Measurements from ENCODE around the gene TNIP1. TPM values are rescaled to one million over a fixed set of nuclear protein-coding genes. Genes with fewer than 3 reads are reported as not detected.

Gene TNIP1
- total RNA-seq, 2 donors from 2014 or later: 51.3 to 52.2 TPM

DNA sequence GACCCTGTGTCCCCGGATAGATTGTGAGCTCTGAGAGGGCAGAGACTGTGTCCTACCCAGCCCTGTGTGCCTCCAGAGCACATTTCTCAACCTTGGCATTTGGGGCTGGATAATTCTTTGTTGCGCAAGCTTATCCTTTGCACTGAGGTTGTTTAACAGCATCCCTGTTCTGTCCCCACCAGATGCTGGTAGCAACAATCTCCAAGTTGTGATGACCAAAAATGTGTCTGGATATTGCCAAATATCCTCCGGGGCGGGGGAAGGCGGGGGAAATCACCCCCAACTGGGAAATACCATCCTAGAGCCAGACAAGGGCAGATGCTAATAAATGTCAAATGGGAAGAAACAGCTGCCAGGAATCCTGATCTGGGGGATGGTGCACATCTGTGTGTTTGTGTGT, 24.0 kb upstream of the TNIP1 start:
- WGBS, 2 experiments (ENCODE audit: insufficient coverage in 1 of 2, insufficient read length in 1 of 2): 97 to 100% methylated on average over 2 to 5 of the region's 5 CpGs
- no peak overlapping the region for H3K27ac ChIP-seq (ENCODE audit: low read depth, low read length)
- Mint-ChIP-seq H3K4me3 (no peak overlapping the region), H3K27ac (no peak overlapping the region), H3K4me1 (peaks cover 18% of the 10 kb centered on the region), H3K9me3 (no peaks in the 10 kb centered on the region), H3K36me3 (ENCODE audit: low read depth) (peaks cover 78% of the 10 kb centered on the region), H3K27me3 (ENCODE audit: insufficient read depth) (no peaks in the 10 kb centered on the region)
- H3K9me3 ChIP-seq (ENCODE audit: control insufficient read depth, low read length): no peaks in the 10 kb centered on the region
- H3K36me3 ChIP-seq (ENCODE audit: control insufficient read depth, insufficient read depth, low read length): peaks cover 98% of the 10 kb centered on the region
- H3K9ac ChIP-seq (ENCODE audit: extremely low read depth, low read length, poor library complexity, severe bottlenecking): no peak overlapping the region
- H3K4me1 ChIP-seq (ENCODE audit: control insufficient read depth, insufficient read depth, low read length): peaks cover 3% of the 10 kb centered on the region
- TF ChIP-seq, protein P1, sequence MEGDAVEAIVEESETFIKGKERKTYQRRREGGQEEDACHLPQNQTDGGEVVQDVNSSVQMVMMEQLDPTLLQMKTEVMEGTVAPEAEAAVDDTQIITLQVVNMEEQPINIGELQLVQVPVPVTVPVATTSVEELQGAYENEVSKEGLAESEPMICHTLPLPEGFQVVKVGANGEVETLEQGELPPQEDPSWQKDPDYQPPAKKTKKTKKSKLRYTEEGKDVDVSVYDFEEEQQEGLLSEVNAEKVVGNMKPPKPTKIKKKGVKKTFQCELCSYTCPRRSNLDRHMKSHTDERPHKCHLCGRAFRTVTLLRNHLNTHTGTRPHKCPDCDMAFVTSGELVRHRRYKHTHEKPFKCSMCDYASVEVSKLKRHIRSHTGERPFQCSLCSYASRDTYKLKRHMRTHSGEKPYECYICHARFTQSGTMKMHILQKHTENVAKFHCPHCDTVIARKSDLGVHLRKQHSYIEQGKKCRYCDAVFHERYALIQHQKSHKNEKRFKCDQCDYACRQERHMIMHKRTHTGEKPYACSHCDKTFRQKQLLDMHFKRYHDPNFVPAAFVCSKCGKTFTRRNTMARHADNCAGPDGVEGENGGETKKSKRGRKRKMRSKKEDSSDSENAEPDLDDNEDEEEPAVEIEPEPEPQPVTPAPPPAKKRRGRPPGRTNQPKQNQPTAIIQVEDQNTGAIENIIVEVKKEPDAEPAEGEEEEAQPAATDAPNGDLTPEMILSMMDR (conservative IDR thresholded peaks at IDR 0.05): no peak
- H3K4me3 ChIP-seq (ENCODE audit: low read length): no peak overlapping the region
- no peak for DNase-seq
- no peaks in the 10 kb centered on the region for H3K27me3 ChIP-seq (ENCODE audit: control insufficient read depth, insufficient read depth, low read length, poor library complexity, severe bottlenecking)

GRCh38 chr5:151101746-151102145, 20.9 kb upstream of the TNIP1 start:
- H3K4me1 Mint-ChIP-seq: peaks cover 10% of the 10 kb centered on the region

GRCh38 chr5:151101151-151101550, 20.3 kb upstream of the TNIP1 start:
- H3K27ac ChIP-seq (ENCODE audit: low read depth, low read length): no peak overlapping the region
- peaks cover 72% of the 10 kb centered on the region for H3K36me3 ChIP-seq (ENCODE audit: control insufficient read depth, insufficient read depth, low read length)
- Mint-ChIP-seq H3K9me3 (no peaks in the 10 kb centered on the region), H3K36me3 (ENCODE audit: low read depth) (peaks cover 44% of the 10 kb centered on the region), H3K4me1 (peaks cover 12% of the 10 kb centered on the region), H3K27me3 (ENCODE audit: insufficient read depth) (no peaks in the 10 kb centered on the region), H3K27ac (no peak overlapping the region), H3K4me3 (no peak overlapping the region)
- TF ChIP-seq, protein P1 (conservative IDR thresholded peaks at IDR 0.05): no peak
- 86 to 98% methylated on average over 6 to 9 of the region's 9 CpGs for WGBS, 2 experiments (ENCODE audit: insufficient coverage in 1 of 2, insufficient read length in 1 of 2)
- no peak overlapping the region for H3K4me3 ChIP-seq (ENCODE audit: low read length)
- no peaks in the 10 kb centered on the region for H3K27me3 ChIP-seq (ENCODE audit: control insufficient read depth, insufficient read depth, low read length, poor library complexity, severe bottlenecking)
- H3K4me1 ChIP-seq (ENCODE audit: control insufficient read depth, insufficient read depth, low read length): peaks cover 3% of the 10 kb centered on the region
- no peak overlapping the region for H3K9ac ChIP-seq (ENCODE audit: extremely low read depth, low read length, poor library complexity, severe bottlenecking)
- H3K9me3 ChIP-seq (ENCODE audit: control insufficient read depth, low read length): no peaks in the 10 kb centered on the region
- DNase-seq: no peak

More at GRCh38 chr5:151101746-151102145, 20.9 kb upstream of the TNIP1 start:
- no peak overlapping the region for H3K4me3 ChIP-seq (ENCODE audit: low read length)
- no peak overlapping the region for H3K27ac ChIP-seq (ENCODE audit: low read depth, low read length)
- peaks cover 78% of the 10 kb centered on the region for H3K36me3 ChIP-seq (ENCODE audit: control insufficient read depth, insufficient read depth, low read length)
- H3K27ac Mint-ChIP-seq: peak overlapping the region; percentile 77
- no peaks in the 10 kb centered on the region for H3K27me3 Mint-ChIP-seq (ENCODE audit: insufficient read depth)
- peaks cover 3% of the 10 kb centered on the region for H3K4me1 ChIP-seq (ENCODE audit: control insufficient read depth, insufficient read depth, low read length)
- H3K9me3 ChIP-seq (ENCODE audit: control insufficient read depth, low read length): no peaks in the 10 kb centered on the region
- TF ChIP-seq, protein P1 (conservative IDR thresholded peaks at IDR 0.05): no peak
- 98 to 100% methylated on average over 1 to 4 of the region's 4 CpGs for WGBS, 2 experiments (ENCODE audit: insufficient coverage in 1 of 2, insufficient read length in 1 of 2)
- H3K36me3 Mint-ChIP-seq (ENCODE audit: low read depth): peaks cover 49% of the 10 kb centered on the region
- no peaks in the 10 kb centered on the region for H3K27me3 ChIP-seq (ENCODE audit: control insufficient read depth, insufficient read depth, low read length, poor library complexity, severe bottlenecking)
- H3K9ac ChIP-seq (ENCODE audit: extremely low read depth, low read length, poor library complexity, severe bottlenecking): no peak overlapping the region
- DNase-seq: no peak
- H3K9me3 Mint-ChIP-seq: no peaks in the 10 kb centered on the region
- H3K4me3 Mint-ChIP-seq: no peak overlapping the region

All from endodermal cell (in vitro differentiated cells).